ENCODE measurements around the gene ARHGAP22.

GRCh38 chr10:48455392-48456151, 149.3 kb downstream of the ARHGAP22 start:
- TF ChIP-seq CTCF (IDR thresholded peaks at IDR 0.05) (no peak), ZFX (IDR thresholded peaks at IDR 0.05; ENCODE audit: borderline replicate concordance) (no peak)
